Endothelial cell (in vitro differentiated cells): ENCODE results near the gene PLCD3. TPM values are rescaled to one million over a fixed set of nuclear protein-coding genes. Genes with fewer than 3 reads are reported as not detected.
A peak's percentile ranks its signal among the peaks of the same experiment; 100 is the strongest.

Experiments used
- DNase-seq: peaks from one replicate; pipeline ENCODE4 v3.0.0; 2021; ENCODE audit warnings: low spot score
- H3K27ac Mint-ChIP-seq: one replicate; pipeline ENCODE4 v1.8.0; 2021; ENCODE audit warnings: mixed read lengths, inconsistent platforms; ENCODE audit not compliant: unreplicated experiment
- H3K27me3 Mint-ChIP-seq: one replicate; pipeline ENCODE4 v1.8.0; 2021; ENCODE audit warnings: mild to moderate bottlenecking, moderate library complexity, mixed read lengths, inconsistent platforms; ENCODE audit not compliant: unreplicated experiment
- H3K36me3 Mint-ChIP-seq: one replicate; pipeline ENCODE4 v1.8.0; 2021; ENCODE audit warnings: mild to moderate bottlenecking, low read depth, mixed read lengths, inconsistent platforms; ENCODE audit not compliant: unreplicated experiment
- H3K4me1 Mint-ChIP-seq: one replicate; pipeline ENCODE4 v1.8.0; 2021; ENCODE audit warnings: mild to moderate bottlenecking, mixed read lengths, inconsistent platforms; ENCODE audit not compliant: unreplicated experiment
- H3K4me3 Mint-ChIP-seq: one replicate; pipeline ENCODE4 v1.8.0; 2021; ENCODE audit warnings: mild to moderate bottlenecking, mixed read lengths, inconsistent platforms; ENCODE audit not compliant: unreplicated experiment
- H3K9me3 Mint-ChIP-seq: one replicate; pipeline ENCODE4 v1.8.0; 2021; ENCODE audit warnings: mixed read lengths, inconsistent platforms; ENCODE audit not compliant: unreplicated experiment
- total RNA-seq: library from RNA; stranded (reverse); fragmentation: NEBNext Ultra II Directional; extraction: Animal tissue kit (Norgen Biotek cat#: 25700); gene quantifications from one replicate; pipeline ENCODE4 v1.2.1, GENCODE V29; 2021; ENCODE audit not compliant: unreplicated experiment
- TF ChIP-seq, protein P1 (sequence below): fragments of 200-600 bp; sonication (generic); IDR thresholded peaks from one replicate; pipeline ENCODE4 v1.5.0; 2021; ENCODE audit warnings: antibody characterized with exemption; ENCODE audit not compliant: unreplicated experiment

Gene PLCD3
- total RNA-seq, 1 donor from 2014 or later, result 9.7 TPM

GRCh38 chr17:45156242-45156641 lies 23.9 kb upstream of the PLCD3 start:
- Mint-ChIP-seq H3K36me3 (no peaks in the 10 kb centered on the region), H3K27ac (peak overlapping the region; percentile 75), H3K9me3 (no peaks in the 10 kb centered on the region), H3K4me1 (peaks cover 17% of the 10 kb centered on the region), H3K27me3 (peaks cover 7% of the 10 kb centered on the region), H3K4me3 (no peak overlapping the region)
- no peak for DNase-seq
- TF ChIP-seq, protein P1, sequence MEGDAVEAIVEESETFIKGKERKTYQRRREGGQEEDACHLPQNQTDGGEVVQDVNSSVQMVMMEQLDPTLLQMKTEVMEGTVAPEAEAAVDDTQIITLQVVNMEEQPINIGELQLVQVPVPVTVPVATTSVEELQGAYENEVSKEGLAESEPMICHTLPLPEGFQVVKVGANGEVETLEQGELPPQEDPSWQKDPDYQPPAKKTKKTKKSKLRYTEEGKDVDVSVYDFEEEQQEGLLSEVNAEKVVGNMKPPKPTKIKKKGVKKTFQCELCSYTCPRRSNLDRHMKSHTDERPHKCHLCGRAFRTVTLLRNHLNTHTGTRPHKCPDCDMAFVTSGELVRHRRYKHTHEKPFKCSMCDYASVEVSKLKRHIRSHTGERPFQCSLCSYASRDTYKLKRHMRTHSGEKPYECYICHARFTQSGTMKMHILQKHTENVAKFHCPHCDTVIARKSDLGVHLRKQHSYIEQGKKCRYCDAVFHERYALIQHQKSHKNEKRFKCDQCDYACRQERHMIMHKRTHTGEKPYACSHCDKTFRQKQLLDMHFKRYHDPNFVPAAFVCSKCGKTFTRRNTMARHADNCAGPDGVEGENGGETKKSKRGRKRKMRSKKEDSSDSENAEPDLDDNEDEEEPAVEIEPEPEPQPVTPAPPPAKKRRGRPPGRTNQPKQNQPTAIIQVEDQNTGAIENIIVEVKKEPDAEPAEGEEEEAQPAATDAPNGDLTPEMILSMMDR, result no peak

DNA sequence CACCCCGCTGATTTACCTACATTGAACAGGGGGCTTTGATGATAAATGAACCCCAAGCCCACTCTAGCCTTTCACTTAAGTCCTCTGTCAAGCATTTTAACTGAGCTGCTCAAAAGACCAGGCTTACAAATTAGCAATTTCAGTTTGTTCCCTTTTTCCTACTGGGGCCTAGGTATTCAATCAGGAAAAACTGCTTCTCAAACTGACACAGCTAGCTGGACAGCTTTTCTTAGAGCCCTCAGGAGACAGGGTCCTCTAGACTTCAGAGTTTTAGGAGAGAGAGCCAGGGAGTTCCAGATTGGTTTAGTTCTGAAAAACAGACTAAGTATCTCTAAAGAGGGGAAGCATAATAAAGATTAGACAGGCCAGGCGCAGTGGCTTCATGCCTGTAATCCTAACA lies 23.2 kb upstream of the PLCD3 start:
- no peak for DNase-seq
- peaks cover 21% of the 10 kb centered on the region for H3K4me1 Mint-ChIP-seq
- peaks cover 4% of the 10 kb centered on the region for H3K27me3 Mint-ChIP-seq
- H3K4me3 Mint-ChIP-seq, result no peak overlapping the region
- no peaks in the 10 kb centered on the region for H3K9me3 Mint-ChIP-seq
- TF ChIP-seq, protein P1, result no peak
- H3K36me3 Mint-ChIP-seq, result no peaks in the 10 kb centered on the region
- H3K27ac Mint-ChIP-seq, result no peak overlapping the region

DNA sequence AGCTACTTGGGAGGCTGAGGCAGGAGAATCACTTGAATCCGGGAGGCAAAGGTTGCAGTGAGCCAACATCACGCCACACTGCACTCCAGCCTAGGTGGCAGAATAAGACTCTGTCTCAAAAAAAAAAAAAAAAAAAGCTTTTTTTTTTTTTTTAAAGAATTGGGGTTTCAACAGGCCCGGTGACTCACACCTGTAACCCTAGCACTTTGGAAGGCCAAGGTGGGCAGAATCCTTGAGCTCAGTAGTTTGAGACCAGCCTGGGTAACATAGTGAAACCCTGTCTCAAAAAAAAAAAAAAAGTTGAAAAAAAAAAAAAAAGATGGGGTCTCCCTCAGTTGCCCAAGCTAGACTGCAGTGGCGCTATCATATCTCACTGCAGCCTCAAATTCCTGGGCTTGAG lies 22.7 kb upstream of the PLCD3 start:
- Mint-ChIP-seq H3K27me3 (no peaks in the 10 kb centered on the region), H3K36me3 (no peaks in the 10 kb centered on the region), H3K4me3 (no peak overlapping the region), H3K27ac (no peak overlapping the region), H3K4me1 (peaks cover 19% of the 10 kb centered on the region), H3K9me3 (no peaks in the 10 kb centered on the region)
- TF ChIP-seq, protein P1, result no peak
- DNase-seq, result no peak

GRCh38 chr17:45150911-45151809 lies 18.8 kb upstream of the PLCD3 start:
- TF ChIP-seq, protein P1, result no peak
- peak overlapping the region; percentile 47 for H3K4me3 Mint-ChIP-seq
- DNase-seq, result no peak
- peak overlapping the region; percentile 9 for H3K27ac Mint-ChIP-seq
- peaks cover 3% of the 10 kb centered on the region for H3K36me3 Mint-ChIP-seq
- peaks cover 17% of the 10 kb centered on the region for H3K27me3 Mint-ChIP-seq
- no peaks in the 10 kb centered on the region for H3K9me3 Mint-ChIP-seq
- H3K4me1 Mint-ChIP-seq, result peaks cover 26% of the 10 kb centered on the region
